Cerebellar cortex (tissue), 1 donor: Measurements from ENCODE around the gene GORASP1.
A peak's percentile ranks its signal among the peaks of the same experiment; 100 is the strongest.

ENCODE experiments used
- DNase-seq: peaks from one replicate; pipeline ENCODE4 v3.0.0-alpha.2; 2015; ENCODE audit warnings: low spot score

The GORASP1 gene

DNA sequence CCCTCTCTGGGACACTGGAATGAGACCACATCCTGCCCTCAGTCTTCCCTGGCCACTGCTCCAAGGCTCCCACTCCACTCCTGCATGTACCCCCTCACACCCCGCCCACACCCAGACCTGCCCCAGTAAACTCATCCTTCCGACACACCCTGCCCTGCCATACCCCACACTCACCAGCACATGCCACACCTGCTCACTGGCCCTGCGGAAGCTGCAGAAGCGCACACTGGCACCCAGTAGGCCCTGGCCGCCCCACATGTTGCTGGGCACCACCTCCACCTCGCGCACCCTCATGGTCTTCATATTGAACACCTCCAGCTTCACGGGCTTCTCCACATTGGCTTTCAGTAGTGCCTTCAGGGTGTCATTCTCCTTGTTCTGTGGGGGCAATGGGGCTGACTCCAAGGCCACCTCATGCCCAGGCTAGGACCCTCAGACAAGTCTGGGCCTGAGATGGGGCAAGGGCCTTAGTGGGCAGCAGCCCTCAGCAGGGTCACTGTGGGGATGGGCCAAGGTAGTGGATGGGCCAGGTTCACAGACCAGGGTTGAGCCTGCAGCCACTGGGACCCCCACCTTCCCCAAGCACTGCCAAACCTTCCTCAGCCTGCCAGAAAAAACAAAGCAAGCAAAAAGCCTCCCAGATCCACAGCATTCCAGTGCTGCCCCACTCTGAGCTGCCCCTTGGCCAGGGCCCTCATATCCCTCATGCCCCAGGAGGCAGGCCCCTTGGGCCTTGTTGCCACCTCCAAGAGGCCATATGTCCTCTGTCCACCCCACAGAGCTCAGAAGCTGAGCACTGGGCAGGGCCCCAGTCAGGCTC lies 4.7 kb downstream of the GORASP1 start:
- no peak for DNase-seq

DNA sequence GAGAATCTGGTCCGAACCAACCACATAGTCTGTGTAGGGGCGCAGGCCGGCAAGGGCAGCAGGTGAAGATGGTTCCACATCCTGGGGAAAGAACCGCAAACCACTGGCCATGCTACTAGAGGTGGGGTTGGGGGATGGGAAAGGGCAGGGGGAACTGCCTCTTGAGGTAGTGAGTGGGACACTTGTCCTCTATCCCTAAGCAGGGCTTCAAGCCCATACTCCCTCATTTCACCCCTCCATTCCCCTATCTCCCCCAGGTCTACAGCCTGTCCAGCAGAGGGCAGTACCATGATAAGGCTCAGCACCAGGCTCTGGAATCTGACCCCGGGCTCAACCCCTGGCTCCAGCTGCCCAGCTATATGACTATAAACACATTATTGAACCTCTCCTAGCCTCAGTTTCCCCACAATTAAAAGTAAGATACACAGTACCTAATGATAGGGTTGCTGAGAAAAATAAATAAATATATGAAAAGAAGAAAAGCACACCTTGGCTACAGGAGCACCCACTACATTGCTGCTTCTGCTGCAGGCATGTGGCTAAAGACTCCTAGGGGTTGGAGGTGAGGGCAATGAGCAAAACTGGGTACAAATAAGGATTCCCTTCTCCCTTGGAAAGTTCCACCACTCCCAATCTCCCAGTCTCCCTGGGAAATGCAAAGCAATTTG lies 6.3 kb downstream of the GORASP1 start:
- DNase-seq: peak; percentile 34

DNA sequence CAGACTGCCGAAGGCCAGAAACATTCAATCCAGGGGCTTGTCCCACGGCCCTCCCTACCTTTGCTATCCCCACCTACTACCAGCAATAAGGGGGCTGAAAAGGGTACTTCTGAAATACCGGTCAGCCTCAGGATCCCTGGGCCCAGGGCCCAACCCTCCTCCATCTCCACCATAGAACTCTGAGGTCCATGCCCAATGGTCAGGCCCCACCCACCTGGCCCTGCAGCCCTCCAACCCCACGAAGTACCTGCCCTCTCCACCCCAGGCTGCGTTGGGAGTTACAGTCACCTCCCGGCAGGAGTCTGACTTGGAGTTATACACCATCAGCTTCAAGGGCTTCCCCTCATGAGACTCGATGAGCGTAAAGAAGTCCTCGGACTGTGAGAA lies 6.9 kb downstream of the GORASP1 start:
- DNase-seq: no peak

DNA sequence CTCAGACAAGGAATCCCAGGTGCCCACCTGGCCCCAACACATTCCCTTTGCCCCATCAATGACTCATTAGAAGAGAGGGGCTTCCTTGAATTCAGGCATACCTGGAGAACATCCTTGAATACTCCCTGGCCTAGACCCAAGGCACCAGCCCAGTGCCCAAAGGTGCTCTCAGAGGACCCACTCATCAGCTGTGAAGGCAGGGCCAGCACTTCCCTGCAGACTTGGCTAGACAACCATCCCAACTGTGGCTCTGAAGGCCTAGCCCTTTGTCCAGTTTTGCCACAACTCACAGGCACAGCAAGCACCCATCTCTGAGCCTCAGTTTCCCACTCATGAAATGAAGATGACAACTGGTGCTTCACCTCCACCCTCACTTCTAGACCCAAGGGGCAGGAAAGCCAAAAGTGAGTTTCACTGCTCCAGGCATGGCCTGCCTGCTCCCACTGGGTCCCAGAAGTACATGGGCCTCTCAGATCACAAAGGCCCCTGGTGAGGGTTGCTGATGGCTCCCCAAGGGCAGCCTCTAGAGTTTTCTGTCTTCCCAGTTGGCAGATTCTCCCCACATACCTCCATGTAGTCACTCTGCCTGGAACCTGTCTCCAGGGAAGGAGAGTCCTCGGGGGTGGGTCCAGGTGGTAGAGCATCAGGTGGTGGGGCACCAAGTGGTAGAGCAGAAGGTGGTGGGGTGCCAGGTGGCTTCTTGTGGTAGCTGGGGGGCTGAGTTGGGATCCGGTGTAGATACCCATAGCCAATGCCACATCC lies 7.5 kb downstream of the GORASP1 start:
- DNase-seq: no peak

DNA sequence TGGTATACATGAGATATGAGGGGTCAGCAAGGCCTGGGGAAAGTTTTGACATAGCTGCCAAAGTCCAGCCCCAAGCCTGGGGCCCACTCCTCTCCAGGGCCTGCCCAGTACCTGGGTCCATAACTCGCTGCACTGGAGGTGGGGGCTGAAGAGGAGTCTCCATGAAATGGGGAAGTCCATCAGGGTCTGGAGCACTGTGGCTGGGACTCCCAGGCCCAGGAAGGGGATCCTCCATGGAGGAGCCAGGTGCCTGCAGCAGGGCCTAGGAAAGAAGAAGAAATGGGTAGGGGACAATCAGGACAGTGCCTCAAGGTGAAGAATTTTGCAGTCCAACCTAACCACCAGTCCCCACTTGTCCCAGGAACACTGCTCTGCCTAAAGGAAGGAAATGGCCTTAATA lies 8.2 kb downstream of the GORASP1 start:
- no peak for DNase-seq

DNA sequence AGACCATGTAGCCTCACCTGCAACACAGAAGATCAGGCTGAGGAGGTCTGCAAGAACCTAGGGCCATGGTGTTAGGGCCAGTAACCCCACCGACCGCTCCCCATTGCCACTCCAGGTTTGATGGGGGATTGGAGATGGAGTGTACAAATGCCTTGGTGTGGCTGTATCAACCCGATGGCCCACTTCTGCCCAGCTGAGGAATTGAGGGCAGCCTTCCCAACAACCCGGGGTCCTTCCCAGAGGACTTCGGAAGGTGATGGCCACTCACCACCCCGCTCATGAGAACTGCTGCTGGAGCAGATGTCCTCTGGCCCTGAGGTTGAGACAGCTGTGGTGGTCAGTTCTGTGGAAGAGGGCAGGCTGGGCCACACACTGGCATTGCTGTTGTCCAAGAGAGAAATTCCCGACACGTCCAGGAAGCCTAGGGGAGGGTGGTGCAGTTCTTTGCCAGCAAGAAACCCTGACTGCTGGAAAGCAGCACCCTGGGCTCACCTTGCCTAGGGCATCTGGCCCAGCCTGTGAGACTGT lies 8.9 kb downstream of the GORASP1 start:
- no peak for DNase-seq

DNA sequence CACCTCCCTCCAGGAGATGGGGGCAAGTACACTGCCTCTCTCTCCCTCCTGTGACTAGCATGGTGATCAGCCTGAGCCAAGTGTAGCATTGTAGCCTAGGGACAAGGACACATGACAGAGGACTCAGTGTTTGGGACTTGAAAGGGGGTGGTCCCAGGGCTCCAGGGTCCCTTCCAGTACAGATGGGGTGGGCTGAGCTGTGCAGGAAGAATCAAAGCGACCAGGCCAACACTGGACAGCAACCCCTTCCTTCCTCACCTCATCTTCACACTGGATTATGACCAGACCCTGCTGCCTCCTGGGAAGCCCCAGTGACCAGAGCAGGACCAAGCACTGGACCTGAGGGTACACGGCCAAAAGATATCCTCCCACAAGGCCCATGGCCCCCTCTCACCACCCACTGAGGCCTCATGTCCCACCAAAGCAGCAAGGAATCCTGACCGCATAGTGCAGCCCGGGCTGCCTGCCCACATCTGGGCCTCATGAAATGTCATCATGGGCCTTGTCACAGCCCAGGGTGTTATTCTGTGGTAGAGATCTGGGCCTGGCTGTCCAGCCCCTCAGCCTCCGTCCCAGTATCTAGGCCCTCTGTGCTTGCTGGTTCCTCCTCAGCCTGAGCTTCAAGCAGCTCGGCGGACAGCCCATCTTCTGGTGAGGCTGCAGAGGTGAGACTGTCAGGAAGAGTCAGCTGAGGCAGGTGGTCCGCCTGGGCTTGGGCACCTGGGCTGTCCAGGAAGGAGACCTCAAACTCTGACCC lies 9.5 kb downstream of the GORASP1 start:
- no peak for DNase-seq

DNA sequence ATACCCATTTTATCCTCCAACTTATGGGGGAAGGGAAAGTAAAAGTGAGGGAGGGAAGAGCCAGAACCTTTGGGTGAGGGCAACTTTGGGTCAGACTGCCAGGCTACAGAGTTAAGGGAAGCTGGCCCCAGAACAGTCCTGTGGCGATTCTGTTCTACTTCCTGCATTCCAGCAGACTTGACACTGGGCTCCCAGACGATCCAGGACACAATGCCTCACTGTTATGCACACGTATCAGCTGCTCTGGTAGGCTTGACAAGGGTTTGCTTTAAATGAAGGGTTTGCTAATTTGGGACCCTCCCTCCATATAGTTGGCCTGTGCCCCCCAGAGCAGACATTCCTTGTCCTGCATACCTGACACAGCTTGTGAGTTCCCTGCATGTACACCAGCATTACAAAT lies 10.7 kb downstream of the GORASP1 start:
- DNase-seq: peak; percentile 28

DNA sequence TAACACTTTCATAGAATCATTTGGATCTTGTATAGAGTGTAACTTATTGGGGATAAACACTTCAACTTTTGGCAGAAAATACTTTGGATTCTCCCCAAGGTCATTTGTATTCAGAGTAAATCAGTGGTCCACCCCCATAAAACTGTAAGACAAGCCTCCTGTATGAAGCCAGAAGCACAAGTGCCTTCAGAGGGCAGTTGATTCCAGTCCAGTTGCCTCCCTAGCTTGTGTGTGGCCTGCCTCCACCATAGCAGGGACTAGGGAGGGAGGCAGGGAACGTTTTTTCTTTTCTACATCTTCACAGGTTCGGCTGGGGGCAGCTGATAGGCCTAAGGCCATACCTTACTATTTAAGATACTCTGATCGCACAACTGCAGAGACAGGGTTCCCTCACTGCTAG lies 11.6 kb downstream of the GORASP1 start:
- peak; percentile 18 for DNase-seq

DNA sequence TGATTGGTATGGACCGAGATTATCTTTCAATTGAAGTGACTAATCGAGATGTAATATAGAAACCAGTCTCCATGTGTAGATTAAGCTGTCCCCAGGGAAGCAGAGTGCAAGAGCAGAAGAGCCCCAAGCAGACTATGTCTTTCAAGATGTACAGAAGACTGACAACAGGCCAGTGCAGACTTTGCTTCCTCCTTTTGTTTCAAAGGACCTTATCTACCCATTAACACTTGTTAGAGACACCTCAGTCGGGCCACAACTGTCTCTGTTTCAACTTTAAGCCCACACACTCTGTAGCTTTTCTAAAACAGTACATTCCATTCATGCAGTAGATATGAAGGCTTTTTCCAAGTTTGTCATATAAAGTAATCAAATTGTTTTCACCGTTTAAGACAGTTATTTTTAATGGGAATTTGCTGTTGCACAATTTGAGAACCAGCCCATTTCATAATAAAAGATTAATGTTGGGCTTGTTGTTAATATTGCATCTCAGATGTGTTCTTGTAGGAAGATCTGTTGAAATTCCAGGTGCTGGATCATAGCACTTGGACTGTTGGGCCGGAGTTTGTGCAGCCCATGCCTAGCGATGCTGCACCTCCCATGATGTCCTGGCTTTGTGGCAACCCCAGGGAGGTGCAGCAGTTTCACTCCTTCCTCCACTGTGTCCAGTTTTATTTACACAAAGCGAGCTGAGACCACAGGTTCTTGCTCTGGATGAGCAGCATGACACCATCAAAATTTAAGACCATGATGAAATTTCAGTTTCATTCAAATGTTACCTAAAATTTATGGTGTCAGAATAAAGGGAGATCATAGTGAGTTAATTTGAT lies 12.4 kb downstream of the GORASP1 start:
- DNase-seq: no peak

DNA sequence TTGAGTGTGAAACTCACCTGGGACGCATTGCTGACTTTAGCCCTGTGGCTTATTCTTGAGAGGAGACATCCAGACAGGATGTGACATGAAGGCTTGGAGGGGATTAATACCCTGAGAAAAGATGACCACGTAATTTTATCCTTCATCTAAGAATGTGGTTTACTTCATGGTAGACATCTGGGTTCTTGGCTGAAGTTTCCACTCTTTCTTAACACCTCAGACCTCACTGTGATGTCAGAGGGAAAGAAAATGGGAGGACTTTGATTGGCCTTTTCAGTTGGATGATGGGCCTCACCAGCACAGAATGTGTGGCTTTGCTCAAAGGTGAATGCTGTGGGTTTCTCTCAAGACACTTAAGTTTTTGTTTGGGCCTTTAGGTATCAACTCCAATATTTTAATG lies 16.5 kb downstream of the GORASP1 start:
- DNase-seq: no peak

DNA sequence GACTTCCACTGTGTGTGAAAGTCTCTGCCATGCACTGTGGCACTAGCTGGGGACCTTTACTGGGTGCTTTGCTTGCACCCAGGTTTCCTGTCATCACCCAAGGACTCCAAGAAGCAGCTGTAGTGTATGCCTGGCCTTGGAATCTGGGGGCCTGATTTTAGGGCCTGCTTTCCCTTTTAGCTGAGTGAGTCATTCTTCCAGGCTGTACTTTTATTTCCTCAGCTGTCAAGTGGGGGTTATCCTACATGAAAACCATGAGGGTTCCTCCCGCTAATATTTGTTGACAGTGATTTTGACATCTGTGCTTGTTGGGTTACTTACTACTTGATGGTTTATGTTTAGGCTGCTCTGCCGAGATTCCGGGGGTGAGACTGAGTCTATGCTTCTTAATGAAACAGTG lies 18.5 kb downstream of the GORASP1 start:
- DNase-seq: no peak

DNA sequence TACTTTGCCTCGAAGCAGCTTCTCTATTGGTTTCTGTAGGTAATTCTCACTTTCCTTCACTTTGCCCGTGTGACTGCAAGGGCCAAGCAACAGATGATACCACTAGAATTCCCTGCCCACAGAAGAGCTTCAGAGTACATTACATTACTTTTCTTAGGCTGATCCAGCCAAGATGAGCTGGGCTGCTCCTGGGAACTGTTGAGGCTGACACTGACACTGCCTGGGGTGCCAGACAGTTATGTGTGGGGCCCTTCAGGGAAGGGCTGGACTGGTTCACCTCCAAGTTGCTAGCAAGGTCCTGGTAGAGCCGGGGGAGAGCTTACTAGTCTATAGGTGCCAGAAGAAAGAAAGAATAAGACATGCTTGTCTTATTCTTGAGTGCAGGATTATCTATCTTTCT lies 19.0 kb downstream of the GORASP1 start:
- DNase-seq: no peak

DNA sequence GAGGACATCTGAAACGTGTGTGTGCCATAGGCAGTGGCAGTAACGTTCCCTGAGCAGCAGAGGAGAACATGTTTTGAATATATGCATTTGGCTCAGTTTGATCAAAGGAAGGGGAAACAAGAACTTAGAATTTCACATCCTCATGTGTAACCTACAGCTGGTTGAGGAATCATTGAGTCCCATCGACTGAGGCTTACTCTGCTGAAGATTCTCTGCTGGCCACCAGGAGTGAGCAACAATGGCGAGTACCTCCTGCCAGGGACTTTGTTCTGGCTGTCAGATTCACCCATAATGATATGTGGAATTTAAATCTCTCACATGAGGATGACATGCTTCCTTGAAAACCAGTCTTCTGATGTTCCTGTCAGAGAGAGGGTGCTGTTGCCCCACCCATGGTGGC lies 21.3 kb downstream of the GORASP1 start:
- DNase-seq: no peak

DNA sequence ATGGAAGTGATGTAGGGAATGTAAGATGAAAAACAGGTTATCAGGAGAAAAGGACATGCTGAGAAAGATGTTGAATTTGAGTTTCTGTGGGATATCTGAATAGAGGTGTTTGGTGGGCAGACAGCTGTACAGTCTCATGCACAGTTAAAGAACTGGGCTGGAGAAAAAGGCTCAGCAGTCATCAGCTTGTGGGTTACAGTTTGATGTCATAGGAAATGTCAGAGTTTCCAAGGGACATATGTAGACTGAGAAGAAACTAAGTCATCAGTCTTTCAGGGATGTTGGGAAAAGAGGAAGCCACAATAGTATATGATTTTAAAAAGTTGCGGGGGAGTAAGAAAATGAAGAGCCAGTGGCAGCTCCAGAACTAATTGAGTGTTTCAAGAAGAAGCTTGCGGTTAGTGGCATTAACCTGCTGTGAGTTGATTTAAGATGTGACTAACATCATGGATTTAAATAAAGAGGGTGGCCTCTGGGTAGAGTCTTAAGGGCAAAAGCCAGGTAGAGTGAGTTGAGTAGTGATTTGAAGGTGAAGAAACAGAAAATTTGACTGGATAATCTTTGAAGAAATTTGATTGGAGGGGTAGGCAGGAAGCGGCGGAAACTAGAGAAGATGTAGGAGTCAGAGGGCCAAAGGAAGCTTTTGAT lies 24.6 kb downstream of the GORASP1 start:
- no peak for DNase-seq

DNA sequence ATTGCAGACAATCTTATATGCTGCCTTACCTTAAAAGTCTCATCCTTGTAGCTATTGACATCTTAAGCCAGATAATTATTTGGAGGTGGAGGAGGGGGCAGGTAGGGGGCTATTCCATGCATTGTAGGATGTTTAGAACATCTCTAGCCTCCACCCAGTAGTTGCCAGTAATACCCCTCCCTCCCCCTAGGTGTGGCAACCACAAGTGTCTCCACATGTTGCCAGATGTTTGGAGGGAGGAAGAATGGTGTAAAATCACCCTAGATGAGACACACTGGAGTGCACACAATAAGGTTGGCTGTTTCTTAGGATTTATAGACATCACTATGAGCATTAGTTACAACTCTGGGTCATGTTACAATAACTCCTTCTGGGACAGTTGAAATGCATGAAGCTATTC lies 27.4 kb downstream of the GORASP1 start:
- no peak for DNase-seq

DNA sequence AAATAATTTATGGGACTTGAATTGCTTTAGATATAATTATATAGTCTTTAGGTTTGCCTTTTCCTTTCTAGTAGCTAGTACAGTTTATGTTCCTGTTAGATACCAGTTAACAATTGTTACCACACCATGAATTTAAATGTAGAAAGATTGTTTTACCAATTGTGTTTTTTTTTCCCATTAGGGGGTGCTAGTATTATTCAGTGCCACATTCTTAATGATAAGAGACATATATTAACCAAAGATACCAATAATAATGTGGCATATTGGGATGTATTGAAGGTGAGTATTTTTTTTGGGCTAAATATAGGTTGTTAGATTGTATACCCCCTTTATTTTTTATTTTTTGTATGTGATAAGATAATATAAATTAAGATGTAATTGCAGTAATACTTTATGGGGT lies 27.9 kb downstream of the GORASP1 start:
- no peak for DNase-seq

DNA sequence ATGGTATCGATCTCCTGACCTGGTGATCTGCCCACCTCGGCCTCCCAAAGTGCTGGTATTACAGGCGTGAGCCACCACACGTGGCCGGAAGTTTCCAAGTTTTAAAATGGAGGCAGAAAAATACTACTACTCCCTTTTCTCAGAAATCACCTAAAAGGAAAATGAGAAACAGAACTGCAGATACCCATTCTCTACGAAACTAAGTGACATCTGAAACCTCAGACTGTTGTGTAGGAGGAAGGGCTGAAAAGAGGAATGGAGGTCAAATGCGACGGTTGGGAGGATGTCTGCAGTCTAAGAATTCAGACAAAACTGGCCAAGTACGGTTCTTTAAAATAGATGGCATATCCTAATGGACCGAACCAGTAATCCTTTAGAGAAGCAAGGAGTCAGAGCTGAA lies 31.5 kb downstream of the GORASP1 start:
- DNase-seq: no peak

DNA sequence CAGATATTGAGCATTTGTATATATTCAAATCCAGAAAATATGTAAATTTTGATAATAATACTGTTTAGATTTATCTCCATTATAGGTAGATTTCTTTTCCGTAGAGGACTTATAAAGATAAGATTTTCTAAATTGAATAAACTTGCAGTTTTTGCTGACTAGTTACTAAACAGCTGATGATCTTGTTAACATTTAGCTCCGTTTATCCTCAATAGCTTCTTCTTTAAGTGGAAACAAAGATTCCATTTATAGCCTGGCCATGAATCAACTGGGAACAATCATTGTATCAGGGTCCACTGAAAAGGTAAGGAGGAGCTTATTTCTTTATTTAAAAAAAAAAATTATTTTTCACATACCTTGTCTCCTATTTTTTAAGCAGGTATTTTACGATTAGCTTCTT lies 38.9 kb downstream of the GORASP1 start:
- no peak for DNase-seq

DNA sequence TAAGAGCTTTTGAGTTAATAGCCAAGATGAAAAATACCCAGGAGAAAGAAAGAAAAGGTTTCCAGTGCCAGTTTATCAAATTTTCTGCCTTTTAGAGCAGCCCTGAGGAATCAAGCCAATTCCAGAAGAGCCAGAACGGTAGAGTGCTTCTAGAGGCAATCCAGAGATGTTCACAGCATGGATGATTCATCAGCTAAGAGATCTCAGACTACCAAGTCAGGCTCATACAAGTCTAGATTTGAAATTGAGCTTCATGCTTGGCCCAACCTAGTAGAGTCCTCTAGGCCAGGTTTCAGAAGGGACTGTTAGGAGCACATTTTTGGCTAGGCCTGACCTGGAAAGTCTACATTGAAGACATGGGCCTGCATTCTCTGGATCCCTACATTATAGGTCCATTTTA lies 40.1 kb downstream of the GORASP1 start:
- no peak for DNase-seq

DNA sequence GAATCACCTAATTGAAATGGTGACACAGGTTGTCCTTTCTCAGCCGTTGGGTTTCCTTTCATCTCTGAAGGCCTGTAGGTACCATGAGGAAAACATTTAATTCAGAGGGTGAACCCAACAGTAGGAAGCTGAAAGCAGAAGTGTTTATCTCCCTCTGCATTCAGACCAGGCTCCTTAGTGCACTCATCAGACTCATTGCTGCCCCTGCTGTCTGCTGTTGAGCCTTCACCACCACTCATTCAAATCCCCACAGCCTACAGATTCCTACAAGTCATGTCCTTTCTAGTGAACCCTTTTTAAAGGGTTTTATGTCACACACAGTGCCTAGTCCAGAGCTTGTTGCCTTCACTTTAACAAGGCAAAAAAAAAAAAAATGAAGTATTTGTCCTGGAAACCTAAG lies 42.2 kb downstream of the GORASP1 start:
- DNase-seq: peak; percentile 53
